Testis (tissue), 3 donors: ENCODE measurements around the gene SLIT3. TPM values are rescaled to one million over a fixed set of nuclear protein-coding genes. Genes with fewer than 3 reads are reported as not detected.

ENCODE experiments used
- DNase-seq: peaks from one replicate; pipeline ENCODE4 v3.0.0-alpha.2; 2019
- H3K27ac ChIP-seq, 2 donors: fragments of 200-600 bp; sonication (generic); one replicate each; pipeline ENCODE4 v1.5.1; 2019
- H3K27me3 ChIP-seq: fragments of 200-600 bp; sonication (generic); one replicate; pipeline ENCODE4 v1.5.1; 2019
- H3K36me3 ChIP-seq: fragments of 200-600 bp; sonication (generic); one replicate; pipeline ENCODE4 v1.5.1; 2017; ENCODE audit warnings: low read depth; ENCODE audit errors: missing control alignments
- H3K4me1 ChIP-seq: fragments of 200-600 bp; sonication (generic); one replicate; pipeline ENCODE4 v1.5.1; 2019
- H3K4me3 ChIP-seq, 2 donors: fragments of 200-600 bp; sonication (generic); one replicate each; pipeline ENCODE4 v1.5.1; 2017 to 2019
- H3K9me3 ChIP-seq: fragments of 200-600 bp; sonication (generic); one replicate; pipeline ENCODE4 v1.5.1; 2017
- CTCF ChIP-seq, 3 experiments: fragments of 450-650 bp in 2 of 3; fragments of 200-600 bp in 1 of 3; sonication (generic) in 1 of 3; IDR thresholded peaks; one replicate each; pipeline ENCODE4 v1.5.1; 2016 to 2019; ENCODE audit warnings: antibody characterized with exemption in 3 of 3, mild to moderate bottlenecking in 2 of 3, moderate library complexity in 1 of 3
- POLR2A ChIP-seq: fragments of 450-650 bp; IDR thresholded peaks from one replicate; pipeline ENCODE4 v1.6.1; 2017; ENCODE audit warnings: antibody characterized with exemption, mild to moderate bottlenecking, moderate library complexity
- WGBS, 2 donors: methylation state at CpG; one replicate each; pipeline ENCODE4 v1.1.5; 2018; 5-methylcytosine and 5-hydroxymethylcytosine counted together
- intact Hi-C: fragments of 100-400 bp; cut with DNase I; formaldehyde crosslinking; loops from one replicate; pipeline ENCODE4 v1.15.1; 2023; ENCODE audit warnings: low total_unique reads
- polyA plus RNA-seq: library from polyadenylated mRNA; stranded (reverse); fragments of 350-450 nt; fragmentation: Illumina TruSeq; extraction: RNeasy Lipid Tissue Mini Kit (QIAGEN cat#74804); gene quantifications from one replicate; pipeline ENCODE4 v1.2.3, GENCODE V29; 2014; ENCODE audit warnings: low read depth, low replicate concordance; ENCODE audit not compliant: insufficient read depth
- total RNA-seq, 2 donors: library from RNA; depleted of rRNA; stranded (reverse); fragments of >200 nt; gene quantifications; one replicate each; pipeline ENCODE4 v1.2.3, GENCODE V29; 2016

Gene SLIT3
- total and polyA plus RNA-seq, 3 donors from 2014 or later, result 4.8 to 23.2 (median 7.8) TPM

- intact Hi-C loops, result no loop called here
- no peak for DNase-seq
These were observed 588.5 kb downstream of the SLIT3 start for GRCh38 chr5:168712280-168712924.

GRCh38 chr5:168710706-168711105 lies 590.2 kb downstream of the SLIT3 start:
- WGBS, 2 donors, result 96 to 97% methylated on average over 9 of the region's 9 CpGs
- no peak for DNase-seq

More at GRCh38 chr5:168712280-168712924, 588.5 kb downstream of the SLIT3 start:
- TF ChIP-seq CTCF (IDR thresholded peaks at IDR 0.05) (no peak), POLR2A (no peak)
- Histone ChIP-seq H3K27me3 (no peaks in the 10 kb centered on the region), H3K27ac (no peak overlapping the region), H3K4me1 (no peaks in the 10 kb centered on the region), H3K9me3 (no peaks in the 10 kb centered on the region), H3K36me3 (no peaks in the 10 kb centered on the region), H3K4me3 (no peak overlapping the region)
- 81 to 88% methylated on average over 11 of the region's 11 CpGs for WGBS, 2 donors

GRCh38 chr5:168707716-168708695 lies 592.9 kb downstream of the SLIT3 start:
- H3K27ac ChIP-seq, result no peak overlapping the region
- no peak overlapping the region for H3K4me3 ChIP-seq
- TF ChIP-seq POLR2A, result no peak
- no peak for TF ChIP-seq CTCF (IDR thresholded peaks at IDR 0.05)
- 89 to 97% methylated on average over 13 to 15 of the region's 15 CpGs for whole genome bisulfite sequencing, 2 donors
- intact Hi-C loops, result no loop called here
- no peaks in the 10 kb centered on the region for H3K27me3 ChIP-seq
- no peaks in the 10 kb centered on the region for H3K36me3 ChIP-seq
- no peaks in the 10 kb centered on the region for H3K4me1 ChIP-seq
- H3K9me3 ChIP-seq, result no peaks in the 10 kb centered on the region
- DNase-seq, result no peak

More at GRCh38 chr5:168710706-168711105, 590.2 kb downstream of the SLIT3 start:
- TF ChIP-seq CTCF (IDR thresholded peaks at IDR 0.05) (no peak), POLR2A (no peak)
- intact Hi-C loops, result no loop called here
- Histone ChIP-seq H3K4me1 (no peaks in the 10 kb centered on the region), H3K27ac (no peak overlapping the region), H3K9me3 (no peaks in the 10 kb centered on the region), H3K27me3 (no peaks in the 10 kb centered on the region), H3K4me3 (no peak overlapping the region), H3K36me3 (no peaks in the 10 kb centered on the region)

- H3K27me3 ChIP-seq, result no peaks in the 10 kb centered on the region
- no peaks in the 10 kb centered on the region for H3K9me3 ChIP-seq
- peak; percentile 43 for DNase-seq
- intact Hi-C loops, result no loop called here
- no peak for TF ChIP-seq POLR2A
- TF ChIP-seq CTCF (IDR thresholded peaks at IDR 0.05), result peak in 1 of 3 experiments; percentile 27
- no peaks in the 10 kb centered on the region for H3K4me1 ChIP-seq
- WGBS, 2 donors, result 83 to 90% methylated on average over 2 to 5 of the region's 5 CpGs
- H3K36me3 ChIP-seq, result no peaks in the 10 kb centered on the region
- no peak overlapping the region for H3K4me3 ChIP-seq
- H3K27ac ChIP-seq, result no peak overlapping the region
These were observed 594.3 kb downstream of the SLIT3 start for GRCh38 chr5:168706655-168707069.
